Stomach (tissue), 9 donors: Measurements from ENCODE around the gene SLC13A3. TPM values are rescaled to one million over a fixed set of nuclear protein-coding genes. Genes with fewer than 3 reads are reported as not detected.
"Not testable (repeated sequence)": the region's sequence is repeated elsewhere in the genome, so short reads cannot be mapped to it uniquely, and the experiment has no call there.

Experiments used
- DNase-seq, 2 donors: peaks; one replicate each; pipeline versions ENCODE4 v3.0.0 to v3.0.0-alpha.2; 2013 to 2019
- H3K27ac ChIP-seq, 5 donors: fragments of 200-600 bp in 4 of 5; sonication (generic) in 4 of 5; one replicate each; pipeline ENCODE4 v1.5.1; 2013 to 2019; ENCODE audit warnings: mild to moderate bottlenecking in 1 of 5, moderate library complexity in 1 of 5
- H3K27me3 ChIP-seq, 3 donors: fragments of 200-600 bp; sonication (generic); one replicate each; pipeline ENCODE4 v1.5.1; 2017 to 2019; ENCODE audit warnings: mixed run types in 1 of 3
- H3K36me3 ChIP-seq, 4 donors: fragments of 200-600 bp; sonication (generic); 1 replicate in 3 of 4; 2 replicates in 1 of 4; pipeline ENCODE4 v1.5.1; 2016 to 2019
- H3K4me1 ChIP-seq, 4 donors: fragments of 200-600 bp; sonication (generic); one replicate each; pipeline ENCODE4 v1.5.1; 2016 to 2019
- H3K4me3 ChIP-seq, 4 donors: fragments of 200-600 bp; sonication (generic) in 3 of 4; one replicate each; pipeline ENCODE4 v1.5.1; 2016 to 2019; ENCODE audit warnings: mild to moderate bottlenecking in 1 of 4
- H3K9me3 ChIP-seq, 4 donors: fragments of 200-600 bp; sonication (generic); one replicate each; pipeline ENCODE4 v1.5.1; 2016 to 2019
- EP300 ChIP-seq: sonication (generic); formaldehyde crosslinking; IDR thresholded peaks from one replicate; pipeline ENCODE4 v1.6.1; 2017; ENCODE audit warnings: antibody characterized with exemption
- POLR2A ChIP-seq, 4 donors: fragments of 450-650 bp; IDR thresholded peaks; one replicate each; pipeline ENCODE4 v1.6.1; 2016; ENCODE audit warnings: antibody characterized with exemption in 4 of 4, control low read depth in 2 of 4, mild to moderate bottlenecking in 1 of 4, moderate library complexity in 1 of 4
- POLR2AphosphoS5 ChIP-seq, 3 donors: sonication (generic); formaldehyde crosslinking; IDR thresholded peaks; one replicate each; pipeline ENCODE4 v1.6.1; 2016; ENCODE audit warnings: antibody characterized with exemption in 3 of 3
- WGBS, 5 donors: extraction: QIAGEN DNeasy Blood & Tissue Kit in 3 of 5; methylation state at CpG; one replicate each; pipeline versions ENCODE4 v1.1.5 to v1.1.7; 2013 to 2018; 5-methylcytosine and 5-hydroxymethylcytosine counted together
- intact Hi-C: fragments of 100-400 bp; cut with DNase I; formaldehyde crosslinking; loops from one replicate; pipeline ENCODE4 v1.15.1; 2023; ENCODE audit warnings: low total_unique reads
- polyA plus RNA-seq, 3 donors: library from polyadenylated mRNA; stranded (reverse); fragments of 200-250 nt; gene quantifications; one replicate each; pipeline ENCODE4 v1.2.3, GENCODE V29; 2013
- total RNA-seq, 5 donors: library from RNA; depleted of rRNA; stranded (reverse); fragments of >200 nt; gene quantifications; one replicate each; pipeline versions ENCODE4 v1.1.0 to v1.2.3, GENCODE V29; 2014 to 2016
- TF ChIP-seq, protein P1 (sequence below), 7 experiments: fragments of 450-650 bp in 4 of 7; fragments of 200-600 bp in 3 of 7; sonication (generic) in 3 of 7; IDR thresholded peaks; one replicate each; pipeline ENCODE4 v1.5.1; 2016 to 2019; ENCODE audit warnings: antibody characterized with exemption in 7 of 7, control low read depth in 2 of 7, mild to moderate bottlenecking in 1 of 7
- donor health status: healthy with polysubstance abuse.
- donor health status: Bipolar disorder and iron deficiency.
- donor health status: healthy.

The SLC13A3 gene
- total and polyA plus RNA-seq, 8 donors = 0.61 to 6.6 (median 1.4) TPM; not detected in 2

DNA sequence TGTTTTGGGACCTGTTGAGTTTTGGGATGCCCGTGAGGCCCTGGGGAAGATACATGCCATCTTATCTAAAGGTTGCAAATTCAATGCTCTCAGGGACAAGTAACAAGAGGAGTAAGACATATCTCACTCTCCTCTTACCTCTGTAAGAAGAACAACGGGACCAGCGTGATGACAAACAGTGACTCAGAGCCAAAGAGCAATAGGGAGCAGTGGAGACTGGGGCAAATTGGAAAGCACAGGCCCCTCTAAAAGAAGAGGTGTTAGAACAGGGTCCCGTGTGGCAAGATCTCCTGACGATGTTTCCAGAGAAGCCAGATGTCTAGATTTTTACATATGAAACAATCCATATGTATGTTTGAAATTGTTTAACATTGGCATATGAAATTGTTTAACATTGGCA is 26.3 kb upstream of the SLC13A3 start:
- no peaks in the 10 kb centered on the region for H3K27me3 ChIP-seq
- intact Hi-C loops = no loop called here
- no peak for DNase-seq
- no peak overlapping the region for H3K4me3 ChIP-seq
- H3K36me3 ChIP-seq = peaks cover 0 to 12% (median 7%) of the 10 kb centered on the region in 4 donors
- H3K27ac ChIP-seq = no peak overlapping the region
- H3K9me3 ChIP-seq = peaks cover 0 to 7% (median 3%) of the 10 kb centered on the region in 4 donors
- peaks cover under 1 to 21% (median 9%) of the 10 kb centered on the region in 4 donors for H3K4me1 ChIP-seq
- no peak for TF ChIP-seq POLR2A (IDR thresholded peaks at IDR 0.05)
- TF ChIP-seq, protein P1, sequence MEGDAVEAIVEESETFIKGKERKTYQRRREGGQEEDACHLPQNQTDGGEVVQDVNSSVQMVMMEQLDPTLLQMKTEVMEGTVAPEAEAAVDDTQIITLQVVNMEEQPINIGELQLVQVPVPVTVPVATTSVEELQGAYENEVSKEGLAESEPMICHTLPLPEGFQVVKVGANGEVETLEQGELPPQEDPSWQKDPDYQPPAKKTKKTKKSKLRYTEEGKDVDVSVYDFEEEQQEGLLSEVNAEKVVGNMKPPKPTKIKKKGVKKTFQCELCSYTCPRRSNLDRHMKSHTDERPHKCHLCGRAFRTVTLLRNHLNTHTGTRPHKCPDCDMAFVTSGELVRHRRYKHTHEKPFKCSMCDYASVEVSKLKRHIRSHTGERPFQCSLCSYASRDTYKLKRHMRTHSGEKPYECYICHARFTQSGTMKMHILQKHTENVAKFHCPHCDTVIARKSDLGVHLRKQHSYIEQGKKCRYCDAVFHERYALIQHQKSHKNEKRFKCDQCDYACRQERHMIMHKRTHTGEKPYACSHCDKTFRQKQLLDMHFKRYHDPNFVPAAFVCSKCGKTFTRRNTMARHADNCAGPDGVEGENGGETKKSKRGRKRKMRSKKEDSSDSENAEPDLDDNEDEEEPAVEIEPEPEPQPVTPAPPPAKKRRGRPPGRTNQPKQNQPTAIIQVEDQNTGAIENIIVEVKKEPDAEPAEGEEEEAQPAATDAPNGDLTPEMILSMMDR (IDR thresholded peaks at IDR 0.05) = no peak
- 77 to 86% (median 83%) methylated on average over 5 of the region's 5 CpGs for WGBS, 5 donors

DNA sequence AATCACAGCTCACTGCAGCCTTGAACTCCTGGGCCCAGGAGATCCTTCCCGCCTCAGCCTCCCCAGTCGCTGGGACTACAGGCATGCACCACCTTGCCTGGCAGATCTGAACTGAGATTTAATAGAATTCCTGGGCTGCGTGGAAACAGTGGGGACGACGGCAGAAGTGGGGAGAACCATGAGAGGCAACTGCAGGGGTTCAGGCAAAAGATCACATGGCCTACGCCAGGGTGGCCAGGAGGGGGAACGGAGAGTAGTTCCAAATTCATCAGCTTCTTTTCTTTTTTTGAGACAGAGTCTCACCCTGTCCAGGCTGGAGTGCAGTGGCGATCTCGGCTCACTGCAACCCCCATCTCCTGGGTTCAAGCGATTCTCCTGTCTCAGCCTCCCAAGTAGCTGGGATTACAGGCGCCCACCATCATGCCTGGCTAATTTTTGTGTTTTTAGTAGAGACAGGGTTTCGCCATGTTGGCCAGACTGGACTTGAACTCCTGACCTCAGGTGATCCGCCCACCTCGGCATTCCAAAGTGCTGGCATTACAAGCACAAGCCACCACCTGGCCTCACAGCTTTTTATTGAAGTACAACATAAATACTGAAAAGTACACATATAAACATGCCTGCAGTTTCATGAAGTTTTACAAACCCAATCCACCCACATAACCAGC is 25.5 kb upstream of the SLC13A3 start:
- 81 to 95% (median 91%) methylated on average over 8 to 13 of the region's 14 CpGs for WGBS, 5 donors
- H3K27ac ChIP-seq, H3K4me3 ChIP-seq, H3K27me3 ChIP-seq, DNase-seq, intact Hi-C loops: not testable (repeated sequence)
- H3K36me3 ChIP-seq = peaks cover 0 to 12% (median 7%) of the 10 kb centered on the region in 4 donors
- peaks cover 0 to 11% (median 3%) of the 10 kb centered on the region in 4 donors for H3K9me3 ChIP-seq
- peaks cover 0 to 12% (median 5%) of the 10 kb centered on the region in 4 donors for H3K4me1 ChIP-seq

DNA sequence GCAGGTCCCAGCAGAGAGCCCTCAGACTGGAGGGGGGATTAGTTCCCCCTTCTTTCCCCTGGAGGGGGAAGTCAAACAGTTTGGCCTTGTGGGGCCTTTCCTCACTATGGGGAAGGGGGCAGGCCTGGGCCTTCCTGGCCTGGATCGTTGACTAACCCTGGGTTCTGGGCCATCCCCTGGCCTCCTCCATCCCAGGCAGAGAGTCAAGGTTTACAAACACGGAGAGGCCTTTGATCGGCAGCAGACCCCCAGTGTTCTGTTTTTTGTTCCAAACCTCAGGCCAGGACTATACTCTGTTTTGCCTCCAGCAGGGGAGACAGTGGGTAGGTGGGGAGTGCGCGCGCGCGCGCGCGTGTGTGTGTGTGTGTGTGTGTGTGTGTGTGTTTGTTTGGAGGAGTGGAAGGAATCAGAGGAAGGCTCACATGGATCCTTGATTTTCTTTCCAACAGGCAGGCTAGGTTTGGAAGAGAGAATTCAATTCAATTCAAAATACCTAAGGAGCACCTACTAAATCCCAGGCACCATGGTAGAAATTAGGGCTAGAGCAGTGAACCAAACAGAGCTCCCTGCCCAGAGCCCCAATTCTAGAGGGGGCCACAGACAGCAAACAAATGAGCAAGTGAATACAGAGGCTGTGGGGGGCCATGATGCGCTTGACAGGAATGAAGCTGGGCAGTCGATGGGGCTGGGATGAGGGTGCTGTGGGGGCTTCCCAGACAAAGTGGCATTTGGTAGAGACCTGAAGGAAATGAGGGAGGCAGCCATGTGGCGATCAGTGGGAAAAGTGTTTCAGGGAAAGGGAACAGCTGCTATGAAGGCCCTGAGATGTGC is 23.2 kb upstream of the SLC13A3 start:
- no peaks in the 10 kb centered on the region for H3K36me3 ChIP-seq
- H3K9me3 ChIP-seq = peaks cover 0 to 26% (median 13%) of the 10 kb centered on the region in 4 donors
- no peaks in the 10 kb centered on the region for H3K27me3 ChIP-seq
- intact Hi-C loops = no loop called here
- H3K4me1 ChIP-seq = no peaks in the 10 kb centered on the region
- TF ChIP-seq POLR2A (IDR thresholded peaks at IDR 0.05) (no peak), EP300 (no peak), POLR2AphosphoS5 (IDR thresholded peaks at IDR 0.05) (no peak)
- TF ChIP-seq, protein P1 (IDR thresholded peaks at IDR 0.05) = no peak
- no peak overlapping the region for H3K27ac ChIP-seq
- DNase-seq = peak in 1 of 2 donors; percentile 37
- WGBS, 5 donors = 63 to 82% (median 76%) methylated on average over 14 of the region's 14 CpGs
- no peak overlapping the region for H3K4me3 ChIP-seq

DNA sequence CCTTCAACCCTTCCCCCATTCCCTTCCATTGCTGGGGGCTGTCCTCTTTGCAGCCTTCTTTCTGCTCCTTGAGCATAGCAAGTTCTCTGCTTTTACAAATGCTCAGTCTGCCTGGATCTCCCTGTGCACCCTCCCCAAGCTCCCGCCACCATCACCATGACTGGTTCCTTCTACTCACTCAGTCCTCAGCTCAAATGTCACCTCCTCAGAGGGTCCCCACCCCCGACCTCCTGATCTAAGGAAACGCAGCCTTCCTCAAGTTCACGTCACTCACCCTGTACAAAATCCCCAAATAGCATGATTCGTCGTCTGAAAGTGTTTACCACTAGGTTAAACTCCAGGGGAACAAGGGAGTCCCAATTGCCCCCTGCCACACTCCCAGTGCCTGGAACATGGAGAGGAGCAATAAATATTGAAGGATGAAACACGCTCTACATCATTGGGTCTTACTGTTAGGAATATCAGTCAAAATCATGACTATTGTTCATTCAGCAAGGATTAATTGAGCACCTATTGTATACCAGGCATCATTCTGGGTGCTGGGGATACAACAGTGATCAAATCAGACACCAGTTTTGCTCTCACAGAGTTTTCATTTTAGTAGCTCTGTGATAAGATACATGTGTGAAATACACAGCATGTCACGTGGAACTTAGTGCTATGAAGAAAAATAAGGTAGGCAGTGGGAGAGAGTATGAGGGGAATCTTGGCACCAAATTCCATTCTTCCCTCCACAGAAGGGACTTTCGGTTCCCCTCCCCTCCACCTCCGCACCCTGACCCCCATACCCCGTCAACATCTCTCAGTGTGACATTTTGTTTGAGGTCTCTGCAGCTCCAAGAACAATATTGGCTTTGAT is 22.4 kb upstream of the SLC13A3 start:
- WGBS, 5 donors = 81 to 88% (median 82%) methylated on average over 11 of the region's 11 CpGs
- Histone ChIP-seq H3K27ac (no peak overlapping the region), H3K4me1 (no peaks in the 10 kb centered on the region), H3K27me3 (no peaks in the 10 kb centered on the region), H3K9me3 (peaks cover 0 to 26% (median 13%) of the 10 kb centered on the region in 4 donors), H3K36me3 (peaks cover 0 to 8% (median 0%) of the 10 kb centered on the region in 4 donors), H3K4me3 (no peak overlapping the region)
- no peak for DNase-seq
- intact Hi-C loops = no loop called here
- TF ChIP-seq POLR2AphosphoS5 (IDR thresholded peaks at IDR 0.05) = no peak
- no peak for TF ChIP-seq POLR2A (IDR thresholded peaks at IDR 0.05)
- no peak for TF ChIP-seq EP300
- TF ChIP-seq, protein P1 (IDR thresholded peaks at IDR 0.05) = no peak
